Measurements from ENCODE around the gene GORASP2.

The GORASP2 gene

GRCh38 chr2:170943596-170943995 lies 14.5 kb downstream of the GORASP2 start:
- no peak for DNase-seq (ENCODE audit: insufficient read length, low spot score)
- no peak for FAIRE-seq
- no peak for TF ChIP-seq CTCF (IDR thresholded peaks at IDR 0.05; ENCODE audit: insufficient read depth, missing control alignments)

GRCh38 chr2:170944545-170944944 lies 15.5 kb downstream of the GORASP2 start:
- FAIRE-seq (no peak), DNase-seq (ENCODE audit: insufficient read length, low spot score) (no peak)
- TF ChIP-seq CTCF (IDR thresholded peaks at IDR 0.05; ENCODE audit: insufficient read depth, missing control alignments): no peak

GRCh38 chr2:170949415-170949814 lies 20.4 kb downstream of the GORASP2 start:
- no peak for TF ChIP-seq CTCF (IDR thresholded peaks at IDR 0.05; ENCODE audit: insufficient read depth, missing control alignments)
- FAIRE-seq (no peak), DNase-seq (ENCODE audit: insufficient read length, low spot score) (no peak)

GRCh38 chr2:170950221-170950761 lies 21.2 kb downstream of the GORASP2 start:
- TF ChIP-seq CTCF (IDR thresholded peaks at IDR 0.05; ENCODE audit: insufficient read depth, missing control alignments): no peak
- FAIRE-seq (no peak), DNase-seq (ENCODE audit: insufficient read length, low spot score) (no peak)

GRCh38 chr2:170953941-170954340 lies 24.9 kb downstream of the GORASP2 start:
- no peak for TF ChIP-seq CTCF (IDR thresholded peaks at IDR 0.05; ENCODE audit: insufficient read depth, missing control alignments)
- no peak for DNase-seq (ENCODE audit: insufficient read length, low spot score)
- no peak for FAIRE-seq

- DNase-seq (ENCODE audit: insufficient read length, low spot score) (no peak), FAIRE-seq (no peak)
- no peak for TF ChIP-seq CTCF (IDR thresholded peaks at IDR 0.05; ENCODE audit: insufficient read depth, missing control alignments)
Observed at GRCh38 chr2:170963386-170963785, 34.3 kb downstream of the GORASP2 start.

GRCh38 chr2:170965446-170966225 lies 36.6 kb downstream of the GORASP2 start:
- no peak for TF ChIP-seq CTCF (IDR thresholded peaks at IDR 0.05; ENCODE audit: insufficient read depth, missing control alignments)
- no peak for FAIRE-seq
- no peak for DNase-seq (ENCODE audit: insufficient read length, low spot score)
